GM23338 (cell line): Measurements from ENCODE around the gene GHRL. TPM values are rescaled to one million over a fixed set of nuclear protein-coding genes. Genes with fewer than 3 reads are reported as not detected.

Source experiments
- ATAC-seq: fragments of 200-7000 bp; cut with Tn5 transposase; 3 replicates; pipeline ENCODE4 v1.9.1; 2020
- DNase-seq: peaks from one replicate; pipeline ENCODE4 v3.0.0-alpha.2; 2015; ENCODE audit warnings: low spot score
- H2AFZ ChIP-seq: fragments of 200-600 bp; sonication (generic); 2 replicates; pipeline ENCODE4 v1.8.0; 2016; ENCODE audit warnings: antibody characterized with exemption, mild to moderate bottlenecking, moderate library complexity
- H3F3A ChIP-seq: fragments of 200-600 bp; sonication (generic); replicated peaks from 2 replicates; pipeline ENCODE4 v1.8.0; 2017; ENCODE audit warnings: antibody characterized with exemption, mixed run types, low read depth
- H3K27ac ChIP-seq: fragments of 200-600 bp; sonication (generic); 2 replicates; pipeline ENCODE4 v1.6.1; 2016; ENCODE audit warnings: low read depth
- H3K27me3 ChIP-seq: fragments of 200-600 bp; sonication (generic); 2 replicates; pipeline ENCODE4 v1.8.0; 2016; ENCODE audit warnings: mild to moderate bottlenecking, mixed run types, moderate library complexity; ENCODE audit not compliant: insufficient read depth
- H3K36me3 ChIP-seq: fragments of 200-600 bp; sonication (generic); 2 replicates; pipeline ENCODE4 v1.8.0; 2016; ENCODE audit warnings: mild to moderate bottlenecking; ENCODE audit not compliant: insufficient read depth
- H3K4me1 ChIP-seq: fragments of 200-600 bp; sonication (generic); 2 replicates; pipeline ENCODE4 v1.8.0; 2016; ENCODE audit warnings: mild to moderate bottlenecking, moderate library complexity; ENCODE audit not compliant: insufficient read depth
- H3K4me2 ChIP-seq: fragments of 200-600 bp; sonication (generic); 2 replicates; pipeline ENCODE4 v1.7.1; 2017; ENCODE audit warnings: mixed run types
- H3K4me3 ChIP-seq: fragments of 200-600 bp; sonication (generic); 2 replicates; pipeline ENCODE4 v1.6.1; 2016; ENCODE audit warnings: mixed run types
- H3K79me2 ChIP-seq: fragments of 200-600 bp; sonication (generic); replicated peaks from 2 replicates; pipeline ENCODE4 v1.8.0; 2017; ENCODE audit warnings: mild to moderate bottlenecking; ENCODE audit not compliant: insufficient read depth
- H3K9me2 ChIP-seq: fragments of 200-600 bp; sonication (generic); 2 replicates; pipeline ENCODE4 v1.8.0; 2017; ENCODE audit not compliant: insufficient read depth
- H4K20me1 ChIP-seq: fragments of 200-600 bp; sonication (generic); replicated peaks from 2 replicates; pipeline ENCODE4 v1.8.0; 2017; ENCODE audit warnings: mild to moderate bottlenecking; ENCODE audit not compliant: insufficient read depth
- H3K27ac Mint-ChIP-seq: 2 replicates; pipeline ENCODE4 v1.8.0; 2020; ENCODE audit warnings: inconsistent platforms, mild to moderate bottlenecking, moderate library complexity, mixed read lengths
- H3K27me3 Mint-ChIP-seq: 3 replicates; pipeline ENCODE4 v1.8.0; 2022; ENCODE audit warnings: low read depth, mild to moderate bottlenecking, moderate library complexity, mixed read lengths, inconsistent platforms; ENCODE audit not compliant: insufficient read depth, poor library complexity
- H3K36me3 Mint-ChIP-seq: 3 replicates; pipeline ENCODE4 v1.8.0; 2021; ENCODE audit warnings: low read depth, mild to moderate bottlenecking, inconsistent platforms, moderate library complexity, mixed read lengths
- H3K4me1 Mint-ChIP-seq: 3 replicates; pipeline ENCODE4 v1.8.0; 2020; ENCODE audit warnings: mild to moderate bottlenecking, inconsistent platforms, mixed read lengths
- H3K4me3 Mint-ChIP-seq: 3 replicates; pipeline ENCODE4 v1.8.0; 2021; ENCODE audit warnings: moderate library complexity, mild to moderate bottlenecking, inconsistent platforms, mixed read lengths
- H3K9me3 Mint-ChIP-seq: 3 replicates; pipeline ENCODE4 v1.8.0; 2020; ENCODE audit warnings: moderate library complexity, mild to moderate bottlenecking, inconsistent platforms, mixed read lengths
- CREB1 ChIP-seq: fragments of 250-450 bp; sonication (Bioruptor Pico); IDR thresholded peaks from 2 replicates; pipeline ENCODE4 v1.5.0; 2020; ENCODE audit warnings: low read depth, mild to moderate bottlenecking, moderate library complexity
- CTCF ChIP-seq, 2 experiments: fragments of 200-600 bp in 1 of 2; sonication (generic) in 1 of 2; conservative IDR thresholded peaks; 2 replicates each; pipeline versions ENCODE4 v1.5.1 to v1.6.1; 2016 to 2017; ENCODE audit warnings: antibody characterized with exemption in 2 of 2, low read depth in 2 of 2, mild to moderate bottlenecking in 2 of 2, moderate library complexity in 1 of 2
- ETS1 ChIP-seq: IDR thresholded peaks from 2 replicates; pipeline ENCODE4 v1.6.1; 2016; ENCODE audit warnings: antibody characterized with exemption
- EZH2 ChIP-seq: fragments of 200-600 bp; sonication (generic); IDR thresholded peaks from one replicate; pipeline ENCODE4 v1.8.0; 2017; ENCODE audit warnings: antibody characterized with exemption, mild to moderate bottlenecking, low read depth; ENCODE audit not compliant: unreplicated experiment
- EZH2phosphoT487 ChIP-seq: fragments of 200-600 bp; sonication (generic); IDR thresholded peaks from one replicate; pipeline ENCODE4 v1.8.1; 2018; ENCODE audit warnings: antibody characterized with exemption; ENCODE audit not compliant: unreplicated experiment
- JUNB ChIP-seq: IDR thresholded peaks from one replicate; pipeline ENCODE4 v1.6.1; 2016; ENCODE audit warnings: antibody characterized with exemption; ENCODE audit not compliant: unreplicated experiment
- NANOG ChIP-seq: IDR thresholded peaks from 2 replicates; pipeline ENCODE4 v1.6.1; 2016; ENCODE audit warnings: antibody characterized with exemption, borderline replicate concordance
- REST ChIP-seq: IDR thresholded peaks from one replicate; pipeline ENCODE4 v1.6.1; 2018; ENCODE audit warnings: antibody characterized with exemption; ENCODE audit not compliant: unreplicated experiment
- STAT1 ChIP-seq: IDR thresholded peaks from one replicate; pipeline ENCODE4 v1.6.1; 2016; ENCODE audit warnings: antibody characterized with exemption; ENCODE audit not compliant: unreplicated experiment
- ZNF114 ChIP-seq: fragments of 250-450 bp; sonication (Bioruptor Pico); IDR thresholded peaks from 2 replicates; pipeline ENCODE4 v1.5.0; 2020; ENCODE audit warnings: mild to moderate bottlenecking, moderate library complexity
- ZNF331 ChIP-seq: fragments of 250-450 bp; sonication (Bioruptor Pico); IDR thresholded peaks from 2 replicates; pipeline ENCODE4 v1.5.0; 2020; ENCODE audit warnings: low read depth, mild to moderate bottlenecking, moderate library complexity
- polyA plus RNA-seq: library from polyadenylated mRNA; unstranded; fragments of >200 nt; fragmentation: Nextera tagmentation; extraction: Ambion mirVana; gene quantifications from 2 replicates; pipeline ENCODE4 v1.2.1, GENCODE V29; 2016
- total RNA-seq: library from RNA; depleted of rRNA; stranded (reverse); fragments of >200 nt; shearing (Covaris generic); gene quantifications from 2 replicates; pipeline ENCODE4 v1.2.3, GENCODE V29; 2014

Gene GHRL
- total and polyA plus RNA-seq, 2 experiments from 2014 or later: 0.78 TPM; not detected in 1

GRCh38 chr3:10332481-10333348 lies 40.0 kb upstream of the GHRL start:
- no peak overlapping the region for H3K27ac ChIP-seq
- no peaks in the 10 kb centered on the region for H3K36me3 ChIP-seq
- DNase-seq (no peak), ATAC-seq (no peak)
- no peak overlapping the region for H3K4me2 ChIP-seq
- H3K4me1 ChIP-seq: no peaks in the 10 kb centered on the region
- Mint-ChIP-seq H3K27ac (no peak overlapping the region), H3K4me3 (no peak overlapping the region), H3K9me3 (no peaks in the 10 kb centered on the region), H3K27me3 (peaks cover 8% of the 10 kb centered on the region), H3K4me1 (peaks cover 7% of the 10 kb centered on the region; the same call in 1 of the 3 replicates), H3K36me3 (no peaks in the 10 kb centered on the region)
- H4K20me1 ChIP-seq: no peaks in the 10 kb centered on the region
- no peak overlapping the region; the same call in 1 of the 2 replicates for H2AFZ ChIP-seq
- no peaks in the 10 kb centered on the region for H3K79me2 ChIP-seq
- H3F3A ChIP-seq: no peaks in the 10 kb centered on the region
- no peaks in the 10 kb centered on the region for H3K9me2 ChIP-seq
- H3K4me3 ChIP-seq: no peak overlapping the region
- no peaks in the 10 kb centered on the region for H3K27me3 ChIP-seq
- TF ChIP-seq REST: no peak
- TF ChIP-seq ZNF331 (CRISPR knock-in tag): no peak
- no peak for TF ChIP-seq CREB1
- no peak for TF ChIP-seq STAT1
- TF ChIP-seq ZNF114 (CRISPR knock-in tag): no peak
- no peak for TF ChIP-seq NANOG
- no peak for TF ChIP-seq EZH2
- TF ChIP-seq JUNB: no peak
- TF ChIP-seq EZH2phosphoT487: no peak

GRCh38 chr3:10331320-10331719 lies 38.6 kb upstream of the GHRL start:
- DNase-seq: no peak
- Mint-ChIP-seq H3K4me3 (no peak overlapping the region), H3K27me3 (peaks cover 8% of the 10 kb centered on the region), H3K4me1 (peaks cover 7% of the 10 kb centered on the region; the same call in 1 of the 3 replicates), H3K36me3 (no peaks in the 10 kb centered on the region), H3K27ac (no peak overlapping the region), H3K9me3 (no peaks in the 10 kb centered on the region)
- H3K27me3 ChIP-seq: no peaks in the 10 kb centered on the region
- no peaks in the 10 kb centered on the region for H3K4me1 ChIP-seq
- H3K4me2 ChIP-seq: no peak overlapping the region
- H3F3A ChIP-seq: no peaks in the 10 kb centered on the region
- no peak overlapping the region for H3K4me3 ChIP-seq
- H3K27ac ChIP-seq: no peak overlapping the region
- no peaks in the 10 kb centered on the region for H3K9me2 ChIP-seq
- no peak for ATAC-seq
- no peaks in the 10 kb centered on the region for H4K20me1 ChIP-seq
- H3K36me3 ChIP-seq: no peaks in the 10 kb centered on the region
- no peaks in the 10 kb centered on the region for H3K79me2 ChIP-seq
- H2AFZ ChIP-seq: no peak overlapping the region
- TF ChIP-seq EZH2phosphoT487 (no peak), ZNF331 (CRISPR knock-in tag) (no peak), CREB1 (no peak), STAT1 (no peak), CTCF (conservative IDR thresholded peaks at IDR 0.05; ENCODE audit: low read depth in 2 of 2) (no peak), ETS1 (no peak), NANOG (no peak), REST (no peak), ZNF114 (CRISPR knock-in tag) (no peak), JUNB (no peak), EZH2 (no peak)
